B cell (primary cell): ENCODE data around the gene NUMA1.

ENCODE experiments used
- EZH2 ChIP-seq: IDR thresholded peaks from 2 replicates; pipeline ENCODE4 v1.6.1; 2012; ENCODE audit warnings: borderline replicate concordance, low read depth, mild to moderate bottlenecking, moderate library complexity, low read length; ENCODE audit not compliant: insufficient read depth, poor library complexity, severe bottlenecking
- TF ChIP-seq, protein P1 (sequence below): fragments of 200-600 bp; IDR thresholded peaks from one replicate; pipeline ENCODE4 v1.8.0; 2022; ENCODE audit warnings: antibody characterized with exemption, mild to moderate bottlenecking

DNA sequence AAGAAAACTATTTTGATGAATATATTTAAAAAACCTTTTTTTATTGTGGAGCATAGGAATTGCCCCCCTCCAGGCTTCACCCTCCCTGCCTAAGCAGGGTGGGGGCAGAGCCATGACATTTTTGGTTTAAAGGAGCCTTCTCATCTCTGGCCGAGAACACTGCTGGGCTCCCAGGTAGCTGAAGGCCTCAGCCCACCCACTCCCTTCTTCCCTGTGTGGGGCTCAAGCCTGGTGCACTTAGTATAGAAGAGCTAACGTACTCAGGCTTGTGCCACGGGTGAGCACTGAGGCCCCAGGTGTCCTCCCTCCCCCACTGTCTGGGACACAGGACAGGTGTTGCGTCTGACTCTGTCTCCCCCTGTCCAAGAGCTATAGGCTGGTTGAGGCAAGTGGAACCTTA is 83.8 kb downstream of the NUMA1 start:
- TF ChIP-seq EZH2, result no peak
- TF ChIP-seq, protein P1, sequence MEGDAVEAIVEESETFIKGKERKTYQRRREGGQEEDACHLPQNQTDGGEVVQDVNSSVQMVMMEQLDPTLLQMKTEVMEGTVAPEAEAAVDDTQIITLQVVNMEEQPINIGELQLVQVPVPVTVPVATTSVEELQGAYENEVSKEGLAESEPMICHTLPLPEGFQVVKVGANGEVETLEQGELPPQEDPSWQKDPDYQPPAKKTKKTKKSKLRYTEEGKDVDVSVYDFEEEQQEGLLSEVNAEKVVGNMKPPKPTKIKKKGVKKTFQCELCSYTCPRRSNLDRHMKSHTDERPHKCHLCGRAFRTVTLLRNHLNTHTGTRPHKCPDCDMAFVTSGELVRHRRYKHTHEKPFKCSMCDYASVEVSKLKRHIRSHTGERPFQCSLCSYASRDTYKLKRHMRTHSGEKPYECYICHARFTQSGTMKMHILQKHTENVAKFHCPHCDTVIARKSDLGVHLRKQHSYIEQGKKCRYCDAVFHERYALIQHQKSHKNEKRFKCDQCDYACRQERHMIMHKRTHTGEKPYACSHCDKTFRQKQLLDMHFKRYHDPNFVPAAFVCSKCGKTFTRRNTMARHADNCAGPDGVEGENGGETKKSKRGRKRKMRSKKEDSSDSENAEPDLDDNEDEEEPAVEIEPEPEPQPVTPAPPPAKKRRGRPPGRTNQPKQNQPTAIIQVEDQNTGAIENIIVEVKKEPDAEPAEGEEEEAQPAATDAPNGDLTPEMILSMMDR, result no peak
